OCI-LY7 (cell line): Measurements from ENCODE around the gene SUCLA2.
"Not testable (repeated sequence)": the region's sequence is repeated elsewhere in the genome, so short reads cannot be mapped to it uniquely, and the experiment has no call there.

Experiments used
- CTCF ChIP-seq: fragments of 200-600 bp; sonication (generic); conservative IDR thresholded peaks from 2 replicates; pipeline ENCODE4 v1.5.1; 2014; ENCODE audit warnings: mild to moderate bottlenecking, antibody characterized with exemption, low read length, moderate library complexity, mixed read lengths
- EZH2phosphoT487 ChIP-seq: fragments of 200-600 bp; sonication (generic); IDR thresholded peaks from 2 replicates; pipeline ENCODE4 v1.6.1; 2018; ENCODE audit warnings: low read depth, borderline replicate concordance, mild to moderate bottlenecking, mixed run types, antibody characterized with exemption, low read length, moderate library complexity, mixed read lengths

- not testable (repeated sequence) for TF ChIP-seq CTCF, EZH2phosphoT487
Observed at GRCh38 chr13:48001999-48002398, 926 bp upstream of the SUCLA2 start.
